Panc1 (cell line): ENCODE results near the gene EFCAB11. TPM values are rescaled to one million over a fixed set of nuclear protein-coding genes. Genes with fewer than 3 reads are reported as not detected.

Source experiments
- ATAC-seq: fragments of 200-7000 bp; cut with Tn5 transposase; 2 replicates; pipeline ENCODE4 v1.9.1; 2020; ENCODE audit warnings: mild to moderate bottlenecking, moderate library complexity
- BruUV-seq: library from RNA; stranded (reverse); fragments of 400-500 nt; replicated peaks from 2 replicates; lab custom pipeline; 2021; lab: Mats Ljungman, UMichigan
- CTCF ChIA-PET: fragments of 300-600 bp; sonication (Branson Sonifier 250); formaldehyde crosslinking; loops from one replicate; lab custom pipeline; 2022; ENCODE audit warnings: antibody characterized with exemption; lab: Charles Lee
- POLR2A ChIA-PET: fragments of 300-600 bp; sonication (Branson Sonifier 250); formaldehyde crosslinking; loops from one replicate; lab custom pipeline; 2022; ENCODE audit warnings: antibody characterized with exemption; lab: Charles Lee
- DNase-seq: peaks from one replicate; pipeline ENCODE4 v3.0.0-alpha.2; 2010; ENCODE audit warnings: low read depth, low spot score
- H3K27ac ChIP-seq: 2 replicates; pipeline ENCODE4 v1.5.1; 2011; ENCODE audit warnings: mild to moderate bottlenecking, low read length, inconsistent platforms
- H3K27me3 ChIP-seq: fragments of 200-500 bp; sonication (Bioruptor generic); 2 replicates; pipeline ENCODE4 v1.6.0; 2014; ENCODE audit warnings: low read length, inconsistent platforms; ENCODE audit not compliant: control insufficient read depth, insufficient read depth
- H3K36me3 ChIP-seq: fragments of 200-500 bp; sonication (Bioruptor generic); 2 replicates; pipeline ENCODE4 v1.5.1; 2014; ENCODE audit warnings: inconsistent platforms, mild to moderate bottlenecking, low read length, moderate library complexity; ENCODE audit not compliant: control insufficient read depth, insufficient read depth
- H3K4me1 ChIP-seq: 2 replicates; pipeline ENCODE4 v1.5.1; 2011; ENCODE audit warnings: inconsistent platforms, mild to moderate bottlenecking, low read length, moderate library complexity; ENCODE audit not compliant: control insufficient read depth, insufficient read depth
- H3K4me3 ChIP-seq, 2 experiments: 2 replicates each; pipeline ENCODE4 v1.5.1; 2011 to 2012; ENCODE audit warnings: low read depth in 2 of 2, low read length in 2 of 2, mild to moderate bottlenecking in 2 of 2, inconsistent platforms in 1 of 2, moderate library complexity in 1 of 2
- H3K9me3 ChIP-seq: fragments of 200-500 bp; sonication (Bioruptor generic); 2 replicates; pipeline ENCODE4 v1.5.1; 2014; ENCODE audit warnings: low read depth, mild to moderate bottlenecking, inconsistent platforms, low read length, moderate library complexity; ENCODE audit not compliant: control insufficient read depth, insufficient read depth
- CTCF ChIP-seq: fragments of 450-650 bp; IDR thresholded peaks from 2 replicates; pipeline ENCODE4 v1.5.1; 2017; ENCODE audit warnings: mild to moderate bottlenecking
- POLR2AphosphoS5 ChIP-seq: IDR thresholded peaks from 2 replicates; pipeline ENCODE4 v1.6.1; 2012; ENCODE audit warnings: mild to moderate bottlenecking, low read depth, low read length, moderate library complexity
- REST ChIP-seq, 2 experiments: IDR thresholded peaks; 2 replicates each; pipeline ENCODE4 v1.6.1; 2011 to 2012; ENCODE audit warnings: low read depth in 2 of 2, control low read depth in 1 of 2, low read length in 1 of 2, mild to moderate bottlenecking in 1 of 2, moderate library complexity in 1 of 2; ENCODE audit not compliant: insufficient read depth in 1 of 2
- SIN3A ChIP-seq: IDR thresholded peaks from 2 replicates; pipeline ENCODE4 v1.6.1; 2012; ENCODE audit warnings: low read depth, mild to moderate bottlenecking, low read length, moderate library complexity, borderline replicate concordance; ENCODE audit not compliant: insufficient read depth
- TCF7L2 ChIP-seq: IDR thresholded peaks from 2 replicates; pipeline ENCODE4 v1.6.1; 2011; ENCODE audit warnings: mild to moderate bottlenecking, low read depth, low read length, inconsistent platforms
- in situ Hi-C: cut with HindIII; loops from 2 replicates; pipeline ENCODE4 v1.10.0; 2016; ENCODE audit warnings: low sequenced_read_pairs, low pct_unique_long_range_greater_than_20kb
- intact Hi-C: fragments of 100-400 bp; cut with micrococcal nuclease; formaldehyde crosslinking; loops from one replicate; pipeline ENCODE4 v1.10.0; 2022; ENCODE audit not compliant: unreplicated experiment
- total RNA-seq: library from RNA; stranded (reverse); gene quantifications from one replicate; pipeline ENCODE4 v1.2.1, GENCODE V29; 2021; ENCODE audit not compliant: unreplicated experiment

EFCAB11 gene
- total RNA-seq, 1 experiment from 2014 or later, result 12.3 TPM

- in situ Hi-C loops, result no loop called here
- no peaks in the 10 kb centered on the region for H3K36me3 ChIP-seq
- no peak for ATAC-seq
- ChIA-PET POLR2A (no interaction called here), CTCF (no interaction called here)
- no peak overlapping the region for H3K27ac ChIP-seq
- intact Hi-C loops, result no loop called here
- H3K9me3 ChIP-seq, result no peaks in the 10 kb centered on the region
- no TSS peak for BruUV-seq
- no peak overlapping the region for H3K4me3 ChIP-seq
- DNase-seq, result no peak
- H3K4me1 ChIP-seq, result no peaks in the 10 kb centered on the region
- no peaks in the 10 kb centered on the region for H3K27me3 ChIP-seq
- no peak for TF ChIP-seq REST (IDR thresholded peaks at IDR 0.05; ENCODE audit: insufficient read depth in 1 of 2, low read depth in 2 of 2, low read length in 1 of 2)
- no peak for TF ChIP-seq POLR2AphosphoS5
- TF ChIP-seq CTCF, result no peak
- TF ChIP-seq SIN3A, result no peak
- TF ChIP-seq TCF7L2, result no peak
Observed at GRCh38 chr14:89849931-89850330, 104.6 kb downstream of the EFCAB11 start.

- ChIA-PET POLR2A (no interaction called here), CTCF (no interaction called here)
- BruUV-seq, result no TSS peak
- ATAC-seq, result no peak
- intact Hi-C loops, result no loop called here
- Histone ChIP-seq H3K27me3 (no peaks in the 10 kb centered on the region), H3K9me3 (no peaks in the 10 kb centered on the region), H3K27ac (no peak overlapping the region), H3K4me1 (no peaks in the 10 kb centered on the region), H3K4me3 (no peak overlapping the region), H3K36me3 (no peaks in the 10 kb centered on the region)
- no peak for DNase-seq
- TF ChIP-seq CTCF, result peak; percentile 17; the same call in 1 of the 2 replicates
- TF ChIP-seq POLR2AphosphoS5, result no peak
- in situ Hi-C loops, result no loop called here
Observed at GRCh38 chr14:89848165-89848564, 106.4 kb downstream of the EFCAB11 start.
